ENCODE data around the gene FUT2.

Gene FUT2

DNA sequence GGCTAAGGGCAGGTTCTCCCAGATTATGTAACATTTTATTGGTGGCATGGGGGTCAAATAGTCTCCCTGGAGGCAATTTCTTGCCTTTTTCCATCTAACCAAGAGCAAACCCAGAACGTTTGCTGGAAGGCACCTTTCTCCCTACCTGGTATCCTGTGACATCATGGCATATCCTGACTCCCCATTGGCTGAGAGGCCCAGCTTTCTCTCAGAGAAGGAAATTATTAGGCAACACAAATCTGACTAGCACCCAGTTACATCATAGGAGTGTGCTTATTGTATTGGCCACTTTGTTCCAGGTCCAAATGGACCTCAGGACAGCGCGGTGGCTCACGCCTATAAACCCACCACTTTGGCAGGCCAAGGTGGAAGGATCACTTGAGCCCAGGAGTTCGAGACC lies 36.0 kb upstream of the FUT2 start:
- Histone ChIP-seq H3K27ac (ENCODE audit: low read depth, low read length) (no peak overlapping the region), H3F3A (ENCODE audit: insufficient read depth) (no peaks in the 10 kb centered on the region), H3K9me3 (ENCODE audit: insufficient read depth, low read length) (no peaks in the 10 kb centered on the region), H4K20me1 (ENCODE audit: low read depth, low read length) (no peaks in the 10 kb centered on the region), H3K4me2 (ENCODE audit: low read depth, low read length, poor library complexity, severe bottlenecking) (no peak overlapping the region), H3K27me3 (ENCODE audit: low read length) (no peaks in the 10 kb centered on the region), H3K79me2 (ENCODE audit: insufficient read depth, low read length) (no peaks in the 10 kb centered on the region), H3K4me3 (ENCODE audit: insufficient read depth, low read length, poor library complexity, severe bottlenecking) (no peak overlapping the region), H3K36me3 (ENCODE audit: low read length) (no peaks in the 10 kb centered on the region), H2AFZ (ENCODE audit: low read depth, low read length, severe bottlenecking) (no peak overlapping the region), H3K9ac (ENCODE audit: low read length) (no peak overlapping the region), H3K9me2 (replicated peaks; ENCODE audit: insufficient read depth, low read length) (no peaks in the 10 kb centered on the region)
- TF ChIP-seq CTCF (IDR thresholded peaks at IDR 0.05; ENCODE audit: insufficient read depth, low read length, poor library complexity, severe bottlenecking) (no peak), EZH2phosphoT487 (conservative IDR thresholded peaks at IDR 0.05; ENCODE audit: low read length) (no peak)

- peak overlapping the region; percentile 45 for H3K4me2 ChIP-seq (ENCODE audit: low read depth, low read length, poor library complexity, severe bottlenecking)
- no peaks in the 10 kb centered on the region for H3K36me3 ChIP-seq (ENCODE audit: low read length)
- TF ChIP-seq EZH2phosphoT487 (conservative IDR thresholded peaks at IDR 0.05; ENCODE audit: low read length), result no peak
- no peak for TF ChIP-seq CTCF (IDR thresholded peaks at IDR 0.05; ENCODE audit: insufficient read depth, low read length, poor library complexity, severe bottlenecking)
- peak overlapping the region; percentile 4; the same call in 1 of the 2 replicates for H3K9ac ChIP-seq (ENCODE audit: low read length)
- H3K27me3 ChIP-seq (ENCODE audit: low read length), result no peaks in the 10 kb centered on the region
- H3K4me3 ChIP-seq (ENCODE audit: insufficient read depth, low read length, poor library complexity, severe bottlenecking), result no peak overlapping the region
- no peaks in the 10 kb centered on the region for H3K9me2 ChIP-seq (replicated peaks; ENCODE audit: insufficient read depth, low read length)
- H3K79me2 ChIP-seq (ENCODE audit: insufficient read depth, low read length), result no peaks in the 10 kb centered on the region
- no peaks in the 10 kb centered on the region for H3F3A ChIP-seq (ENCODE audit: insufficient read depth)
- H3K27ac ChIP-seq (ENCODE audit: low read depth, low read length), result peak overlapping the region; percentile 41
- peak overlapping the region; percentile 94 for H2AFZ ChIP-seq (ENCODE audit: low read depth, low read length, severe bottlenecking)
- H3K9me3 ChIP-seq (ENCODE audit: insufficient read depth, low read length), result no peaks in the 10 kb centered on the region
- H4K20me1 ChIP-seq (ENCODE audit: low read depth, low read length), result no peaks in the 10 kb centered on the region
These were observed 34.7 kb upstream of the FUT2 start for GRCh38 chr19:48660852-48661710.

DNA sequence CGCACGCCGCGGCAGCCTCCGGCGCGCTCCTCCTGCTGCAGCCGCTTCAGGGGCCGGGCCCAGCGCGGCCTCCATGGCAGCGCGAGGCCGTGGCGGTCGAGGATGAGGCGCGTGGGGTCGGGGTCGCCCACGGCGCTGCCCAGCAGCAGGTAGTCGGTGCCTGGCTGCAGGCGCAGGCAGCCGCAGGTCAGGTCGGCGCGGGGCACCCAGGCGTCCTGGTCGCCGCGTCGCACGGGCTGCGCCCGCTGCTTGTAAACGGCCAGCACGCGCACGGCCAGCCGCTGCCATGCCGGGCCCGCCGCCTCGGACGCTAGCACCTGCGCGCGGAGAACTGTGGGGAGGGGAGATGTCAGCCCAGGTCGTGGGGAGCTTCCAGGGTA lies 34.1 kb upstream of the FUT2 start:
- H4K20me1 ChIP-seq (ENCODE audit: low read depth, low read length), result no peaks in the 10 kb centered on the region
- no peaks in the 10 kb centered on the region for H3K9me2 ChIP-seq (replicated peaks; ENCODE audit: insufficient read depth, low read length)
- H3K9me3 ChIP-seq (ENCODE audit: insufficient read depth, low read length), result no peaks in the 10 kb centered on the region
- no peak for TF ChIP-seq CTCF (IDR thresholded peaks at IDR 0.05; ENCODE audit: insufficient read depth, low read length, poor library complexity, severe bottlenecking)
- TF ChIP-seq EZH2phosphoT487 (conservative IDR thresholded peaks at IDR 0.05; ENCODE audit: low read length), result no peak
- no peaks in the 10 kb centered on the region for H3K27me3 ChIP-seq (ENCODE audit: low read length)
- H3K36me3 ChIP-seq (ENCODE audit: low read length), result no peaks in the 10 kb centered on the region
- no peak overlapping the region for H3K4me2 ChIP-seq (ENCODE audit: low read depth, low read length, poor library complexity, severe bottlenecking)
- H3K4me3 ChIP-seq (ENCODE audit: insufficient read depth, low read length, poor library complexity, severe bottlenecking), result no peak overlapping the region
- H3K9ac ChIP-seq (ENCODE audit: low read length), result no peak overlapping the region
- H2AFZ ChIP-seq (ENCODE audit: low read depth, low read length, severe bottlenecking), result no peak overlapping the region
- H3K79me2 ChIP-seq (ENCODE audit: insufficient read depth, low read length), result no peaks in the 10 kb centered on the region
- H3K27ac ChIP-seq (ENCODE audit: low read depth, low read length), result no peak overlapping the region
- H3F3A ChIP-seq (ENCODE audit: insufficient read depth), result no peaks in the 10 kb centered on the region
